Subcutaneous abdominal adipose tissue (tissue), 5 donors: Measurements from ENCODE around the gene LPP.

Source experiments
- H3K27ac ChIP-seq: one replicate; pipeline ENCODE4 v1.7.0; 2013; ENCODE audit warnings: low read depth, mild to moderate bottlenecking, inconsistent platforms, low read length, moderate library complexity
- H3K27me3 ChIP-seq, 5 donors: one replicate each; pipeline ENCODE4 v1.7.0; 2013; ENCODE audit warnings: low read length in 5 of 5, inconsistent platforms in 1 of 5; ENCODE audit not compliant: control insufficient read depth in 5 of 5, insufficient read depth in 4 of 5
- H3K36me3 ChIP-seq, 5 donors: one replicate each; pipeline ENCODE4 v1.7.0; 2013; ENCODE audit warnings: low read length in 5 of 5; ENCODE audit not compliant: control insufficient read depth in 5 of 5, insufficient read depth in 5 of 5
- H3K4me1 ChIP-seq, 5 donors: one replicate each; pipeline ENCODE4 v1.7.0; 2013; ENCODE audit warnings: low read length in 5 of 5, mild to moderate bottlenecking in 3 of 5, moderate library complexity in 1 of 5; ENCODE audit not compliant: control insufficient read depth in 5 of 5, insufficient read depth in 5 of 5
- H3K4me3 ChIP-seq, 5 donors: one replicate each; pipeline ENCODE4 v1.7.0; 2013; ENCODE audit warnings: low read length in 5 of 5, low read depth in 1 of 5
- H3K9ac ChIP-seq, 5 donors: one replicate each; pipeline ENCODE4 v1.7.0; 2013; ENCODE audit warnings: low read length in 5 of 5, mild to moderate bottlenecking in 4 of 5, moderate library complexity in 3 of 5
- H3K9me3 ChIP-seq, 5 donors: one replicate each; pipeline ENCODE4 v1.7.0; 2013; ENCODE audit warnings: low read length in 5 of 5; ENCODE audit not compliant: control insufficient read depth in 5 of 5
- donor health status: healthy.
- donor health status: healthy.
- donor health status: healthy.
- donor health status: healthy.
- donor health status: healthy.

LPP gene

GRCh38 chr3:188802645-188803044, 648.7 kb downstream of the LPP start:
- Histone ChIP-seq H3K4me3 (no peak overlapping the region), H3K27me3 (no peaks in the 10 kb centered on the region), H3K36me3 (no peaks in the 10 kb centered on the region), H3K9me3 (peaks cover 6 to 13% (median 8%) of the 10 kb centered on the region in 5 donors), H3K9ac (no peak overlapping the region), H3K4me1 (peaks cover 0 to 4% (median 0%) of the 10 kb centered on the region in 5 donors), H3K27ac (no peak overlapping the region)

- H3K27ac ChIP-seq, result no peak overlapping the region
- H3K4me1 ChIP-seq, result no peaks in the 10 kb centered on the region
Observed at GRCh38 chr3:188807006-188807405, 653.0 kb downstream of the LPP start.

DNA sequence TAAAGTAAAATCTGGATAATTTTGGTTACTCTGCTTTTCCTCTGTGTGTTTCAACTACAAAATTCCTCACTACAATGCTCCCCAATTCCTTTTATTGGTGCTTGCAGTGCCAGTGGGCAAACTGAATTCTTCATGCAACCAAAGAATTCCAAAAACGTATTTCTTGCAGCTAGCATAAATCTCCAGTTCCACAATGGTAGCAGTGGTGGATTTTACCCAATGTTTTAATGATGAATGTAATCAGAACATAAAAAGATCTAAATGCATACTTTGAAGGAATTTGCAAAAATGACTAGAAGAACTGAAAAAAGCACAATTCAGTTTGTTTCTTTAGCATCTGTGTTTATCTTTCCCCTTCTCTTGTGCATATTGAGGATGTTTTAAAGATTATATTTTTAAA, 658.2 kb downstream of the LPP start:
- H3K27me3 ChIP-seq, result no peaks in the 10 kb centered on the region

More at GRCh38 chr3:188807006-188807405, 653.0 kb downstream of the LPP start:
- Histone ChIP-seq H3K36me3 (no peaks in the 10 kb centered on the region), H3K9ac (no peak overlapping the region), H3K27me3 (no peaks in the 10 kb centered on the region), H3K4me3 (no peak overlapping the region), H3K9me3 (peaks cover 7 to 23% (median 18%) of the 10 kb centered on the region in 5 donors)

GRCh38 chr3:188814581-188814980, 660.6 kb downstream of the LPP start:
- Histone ChIP-seq H3K4me3 (no peak overlapping the region), H3K4me1 (peaks cover 0 to 14% (median 11%) of the 10 kb centered on the region in 5 donors), H3K9ac (no peak overlapping the region), H3K27me3 (no peaks in the 10 kb centered on the region), H3K9me3 (no peaks in the 10 kb centered on the region), H3K36me3 (no peaks in the 10 kb centered on the region), H3K27ac (no peak overlapping the region)

More for the DNA sequence above, 658.2 kb downstream of the LPP start:
- Histone ChIP-seq H3K9me3 (peaks cover 2 to 15% (median 11%) of the 10 kb centered on the region in 5 donors), H3K4me3 (no peak overlapping the region), H3K4me1 (no peaks in the 10 kb centered on the region), H3K27ac (no peak overlapping the region), H3K36me3 (no peaks in the 10 kb centered on the region), H3K9ac (no peak overlapping the region)

DNA sequence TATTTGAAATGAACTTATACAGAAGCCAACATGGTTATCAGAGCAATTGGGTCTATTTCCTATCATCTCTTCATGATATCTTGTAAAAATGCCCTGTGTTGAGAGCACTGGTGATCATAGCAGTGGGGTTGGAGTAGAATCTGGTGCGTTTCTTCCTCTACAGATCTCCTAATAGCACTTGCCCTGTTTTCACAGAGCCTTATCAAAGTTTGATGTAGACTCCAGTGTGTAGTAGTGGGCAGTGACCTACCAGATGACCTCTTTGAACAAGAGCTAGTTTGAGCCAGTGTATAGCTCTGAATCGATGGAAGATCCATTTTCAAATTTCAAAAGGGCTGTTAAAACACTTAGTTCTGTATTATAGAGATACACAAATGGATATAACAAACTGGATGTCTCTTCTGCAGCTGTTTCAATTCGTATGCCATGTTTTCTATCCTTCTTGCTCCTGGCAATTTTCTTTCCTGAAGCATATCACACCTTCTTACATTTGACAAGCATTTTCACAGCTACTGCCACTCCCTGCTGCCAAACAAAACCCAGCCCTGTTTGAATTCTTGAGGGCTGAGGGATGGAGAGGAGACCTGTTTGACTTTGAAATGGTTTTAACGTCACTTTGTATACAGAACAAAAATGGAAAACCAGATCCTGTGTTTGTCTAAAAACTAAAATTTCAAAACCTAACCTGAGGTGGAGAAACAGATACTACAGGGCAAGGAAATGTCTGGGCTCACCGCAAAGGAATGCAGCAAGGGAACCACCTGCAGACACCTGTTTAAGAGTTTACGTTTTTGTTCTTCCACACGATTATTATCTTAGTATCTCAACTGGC, 663.4 kb downstream of the LPP start:
- Histone ChIP-seq H3K4me3 (no peak overlapping the region), H3K9ac (no peak overlapping the region), H3K36me3 (no peaks in the 10 kb centered on the region), H3K27me3 (no peaks in the 10 kb centered on the region), H3K9me3 (no peaks in the 10 kb centered on the region), H3K4me1 (peaks cover 0 to 28% (median 23%) of the 10 kb centered on the region in 5 donors), H3K27ac (no peak overlapping the region)

GRCh38 chr3:188817935-188818269, 663.9 kb downstream of the LPP start:
- no peak overlapping the region for H3K27ac ChIP-seq
- no peaks in the 10 kb centered on the region for H3K9me3 ChIP-seq
- H3K4me1 ChIP-seq, result peaks cover 0 to 31% (median 23%) of the 10 kb centered on the region in 5 donors
- H3K4me3 ChIP-seq, result no peak overlapping the region
- H3K27me3 ChIP-seq, result no peaks in the 10 kb centered on the region
- H3K36me3 ChIP-seq, result no peaks in the 10 kb centered on the region
- H3K9ac ChIP-seq, result no peak overlapping the region

DNA sequence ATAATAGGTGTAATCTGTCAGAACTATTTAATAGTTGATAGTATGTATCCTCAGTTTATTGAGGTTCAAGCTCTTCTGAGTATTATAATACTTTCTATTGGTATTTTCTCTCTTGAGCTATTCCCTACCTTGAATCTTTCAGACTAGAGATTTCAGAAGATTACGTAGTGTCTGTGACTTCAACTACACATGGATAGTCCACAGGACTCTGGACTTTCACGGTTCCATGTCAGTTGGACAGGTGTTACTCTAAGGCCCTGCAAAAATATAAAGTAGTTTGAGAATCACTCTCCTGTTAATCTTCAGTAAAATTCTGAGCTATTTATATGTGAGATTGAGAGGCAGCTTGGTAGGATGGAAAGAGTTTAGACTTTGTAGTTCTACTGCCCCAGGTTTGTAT, 664.3 kb downstream of the LPP start:
- H3K27ac ChIP-seq, result no peak overlapping the region
- peaks cover 0 to 31% (median 23%) of the 10 kb centered on the region in 5 donors for H3K4me1 ChIP-seq
- no peaks in the 10 kb centered on the region for H3K9me3 ChIP-seq
- H3K9ac ChIP-seq, result no peak overlapping the region
- no peak overlapping the region for H3K4me3 ChIP-seq
- H3K36me3 ChIP-seq, result no peaks in the 10 kb centered on the region
- H3K27me3 ChIP-seq, result no peaks in the 10 kb centered on the region

GRCh38 chr3:188819939-188820338, 666.0 kb downstream of the LPP start:
- no peak overlapping the region for H3K4me3 ChIP-seq

GRCh38 chr3:188822004-188822403, 668.0 kb downstream of the LPP start:
- Histone ChIP-seq H3K27me3 (no peaks in the 10 kb centered on the region), H3K4me1 (peaks cover 0 to 31% (median 23%) of the 10 kb centered on the region in 5 donors), H3K9ac (no peak overlapping the region), H3K9me3 (no peaks in the 10 kb centered on the region), H3K36me3 (no peaks in the 10 kb centered on the region), H3K27ac (no peak overlapping the region), H3K4me3 (no peak overlapping the region)

More at GRCh38 chr3:188819939-188820338, 666.0 kb downstream of the LPP start:
- Histone ChIP-seq H3K4me1 (peaks cover 0 to 31% (median 23%) of the 10 kb centered on the region in 5 donors), H3K27ac (peak overlapping the region; percentile 75), H3K36me3 (no peaks in the 10 kb centered on the region), H3K9me3 (no peaks in the 10 kb centered on the region), H3K27me3 (no peaks in the 10 kb centered on the region), H3K9ac (peak overlapping the region in 1 of 5 donors; percentile 15)

- no peaks in the 10 kb centered on the region for H3K36me3 ChIP-seq
- H3K27ac ChIP-seq, result no peak overlapping the region
- H3K4me3 ChIP-seq, result no peak overlapping the region
- no peaks in the 10 kb centered on the region for H3K27me3 ChIP-seq
- no peaks in the 10 kb centered on the region for H3K9me3 ChIP-seq
- no peak overlapping the region for H3K9ac ChIP-seq
- H3K4me1 ChIP-seq, result peaks cover 0 to 29% (median 24%) of the 10 kb centered on the region in 5 donors
Observed at GRCh38 chr3:188822411-188822810, 668.5 kb downstream of the LPP start.
